AG10803 (cell line): ENCODE measurements around the gene GAK.

Experiments
- DNase-seq: peaks from one replicate; pipeline ENCODE4 v3.0.0; 2010; ENCODE audit warnings: low read depth
- H3K4me3 ChIP-seq: 2 replicates; pipeline ENCODE4 v1.5.1; 2011; ENCODE audit warnings: mild to moderate bottlenecking, low read length, control low read depth
- CTCF ChIP-seq: conservative IDR thresholded peaks from 2 replicates; pipeline ENCODE4 v1.5.1; 2011; ENCODE audit warnings: mild to moderate bottlenecking, low read length, control low read depth, inconsistent platforms

Gene GAK

GRCh38 chr4:954211-955020 lies 22.3 kb upstream of the GAK start:
- H3K4me3 ChIP-seq, result no peak overlapping the region
- TF ChIP-seq CTCF, result no peak
- no peak for DNase-seq

- TF ChIP-seq CTCF, result no peak
- DNase-seq, result no peak
Observed at GRCh38 chr4:953574-953915, 21.4 kb upstream of the GAK start.

GRCh38 chr4:952881-953573 lies 20.9 kb upstream of the GAK start:
- no peak for TF ChIP-seq CTCF
- DNase-seq, result no peak
- H3K4me3 ChIP-seq, result no peak overlapping the region

More at GRCh38 chr4:953574-953915, 21.4 kb upstream of the GAK start:
- no peak overlapping the region for H3K4me3 ChIP-seq

- TF ChIP-seq CTCF, result no peak
- no peak overlapping the region for H3K4me3 ChIP-seq
- no peak for DNase-seq
Observed at GRCh38 chr4:951594-952468, 19.7 kb upstream of the GAK start.

- TF ChIP-seq CTCF, result no peak
- no peak for DNase-seq
- no peak overlapping the region for H3K4me3 ChIP-seq
Observed at GRCh38 chr4:951186-951585, 19.1 kb upstream of the GAK start.

GRCh38 chr4:950136-951020 lies 18.3 kb upstream of the GAK start:
- no peak overlapping the region for H3K4me3 ChIP-seq
- no peak for DNase-seq
- TF ChIP-seq CTCF, result no peak
